Hematopoietic multipotent progenitor cell (in vitro differentiated cells): ENCODE data around the gene GOLM1. TPM values are rescaled to one million over a fixed set of nuclear protein-coding genes. Genes with fewer than 3 reads are reported as not detected.
"Not testable (repeated sequence)": the region's sequence is repeated elsewhere in the genome, so short reads cannot be mapped to it uniquely, and the experiment has no call there.

ENCODE experiments used
- DNase-seq, 3 donors: peaks; one replicate each; pipeline ENCODE4 v3.0.0-alpha.2; 2011 to 2015; ENCODE audit warnings: low read depth in 2 of 3, low spot score in 2 of 3
- total RNA-seq: library from RNA; depleted of rRNA; stranded (reverse); fragments of >200 nt; gene quantifications from one replicate; pipeline ENCODE4 v1.2.3, GENCODE V29; 2012

The GOLM1 gene
- total RNA-seq, 1 donor: 1.1 TPM

- DNase-seq: not testable (repeated sequence)
Observed at GRCh38 chr9:86048018-86048742, 51.2 kb downstream of the GOLM1 start.

- DNase-seq: no peak
Observed at GRCh38 chr9:86047361-86047760, 52.0 kb downstream of the GOLM1 start.

- DNase-seq: no peak
Observed at GRCh38 chr9:86046930-86047341, 52.4 kb downstream of the GOLM1 start.

- no peak for DNase-seq
Observed at GRCh38 chr9:86046071-86046636, 53.2 kb downstream of the GOLM1 start.

- no peak for DNase-seq
Observed at GRCh38 chr9:86045654-86046053, 53.7 kb downstream of the GOLM1 start.

GRCh38 chr9:86043999-86044398 is 55.4 kb downstream of the GOLM1 start:
- DNase-seq: no peak

GRCh38 chr9:86043586-86043985 is 55.8 kb downstream of the GOLM1 start:
- no peak for DNase-seq

GRCh38 chr9:86042199-86042978 is 57.0 kb downstream of the GOLM1 start:
- no peak for DNase-seq

GRCh38 chr9:86041311-86041741 is 58.0 kb downstream of the GOLM1 start:
- DNase-seq: no peak

- no peak for DNase-seq
Observed at GRCh38 chr9:86040861-86041155, 58.5 kb downstream of the GOLM1 start.

GRCh38 chr9:86039991-86040860 is 59.1 kb downstream of the GOLM1 start:
- no peak for DNase-seq

- DNase-seq: no peak
Observed at GRCh38 chr9:86036555-86036954, 62.8 kb downstream of the GOLM1 start.

- no peak for DNase-seq
Observed at GRCh38 chr9:86035827-86036440, 63.4 kb downstream of the GOLM1 start.

- peak in 2 of 3 donors; percentile 9 to 13 for DNase-seq
Observed at GRCh38 chr9:86034863-86035734, 64.3 kb downstream of the GOLM1 start.

- no peak for DNase-seq
Observed at GRCh38 chr9:86027767-86028166, 71.6 kb downstream of the GOLM1 start.

GRCh38 chr9:86022687-86023266 is 76.6 kb downstream of the GOLM1 start:
- DNase-seq: peak in 2 of 3 donors; percentile 5 to 46

- DNase-seq: no peak
Observed at GRCh38 chr9:86021166-86021565, 78.2 kb downstream of the GOLM1 start.

- DNase-seq: no peak
Observed at GRCh38 chr9:86020731-86021130, 78.6 kb downstream of the GOLM1 start.

- DNase-seq: no peak
Observed at GRCh38 chr9:86009133-86009532, 90.2 kb downstream of the GOLM1 start.
